Fibroblast of gingiva (primary cell): Measurements from ENCODE around the gene PPRC1.

ENCODE experiments used
- DNase-seq: peaks from one replicate; pipeline ENCODE4 v3.0.0-alpha.2; 2011; ENCODE audit warnings: low read depth

PPRC1 gene

GRCh38 chr10:102195296-102195870 is 62.5 kb downstream of the PPRC1 start:
- no peak for DNase-seq

- DNase-seq, result no peak
Observed at GRCh38 chr10:102196893-102197292, 64.1 kb downstream of the PPRC1 start.

- no peak for DNase-seq
Observed at GRCh38 chr10:102198027-102198426, 65.2 kb downstream of the PPRC1 start.
